Renal pelvis (tissue), 4 donors: ENCODE measurements around the gene CIROP. TPM values are rescaled to one million over a fixed set of nuclear protein-coding genes. Genes with fewer than 3 reads are reported as not detected.

ENCODE experiments used
- DNase-seq: peaks from one replicate; pipeline ENCODE4 v3.0.0-alpha.2; 2013
- polyA plus RNA-seq, 3 donors: library from polyadenylated mRNA; unstranded; fragments of 120-200 nt; gene quantifications; one replicate each; pipeline ENCODE4 v1.2.1, GENCODE V29; 2013; ENCODE audit not compliant: insufficient read length in 3 of 3

The CIROP gene
- polyA plus RNA-seq, 3 donors: 0.06 to 0.18 TPM; not detected in 1

DNA sequence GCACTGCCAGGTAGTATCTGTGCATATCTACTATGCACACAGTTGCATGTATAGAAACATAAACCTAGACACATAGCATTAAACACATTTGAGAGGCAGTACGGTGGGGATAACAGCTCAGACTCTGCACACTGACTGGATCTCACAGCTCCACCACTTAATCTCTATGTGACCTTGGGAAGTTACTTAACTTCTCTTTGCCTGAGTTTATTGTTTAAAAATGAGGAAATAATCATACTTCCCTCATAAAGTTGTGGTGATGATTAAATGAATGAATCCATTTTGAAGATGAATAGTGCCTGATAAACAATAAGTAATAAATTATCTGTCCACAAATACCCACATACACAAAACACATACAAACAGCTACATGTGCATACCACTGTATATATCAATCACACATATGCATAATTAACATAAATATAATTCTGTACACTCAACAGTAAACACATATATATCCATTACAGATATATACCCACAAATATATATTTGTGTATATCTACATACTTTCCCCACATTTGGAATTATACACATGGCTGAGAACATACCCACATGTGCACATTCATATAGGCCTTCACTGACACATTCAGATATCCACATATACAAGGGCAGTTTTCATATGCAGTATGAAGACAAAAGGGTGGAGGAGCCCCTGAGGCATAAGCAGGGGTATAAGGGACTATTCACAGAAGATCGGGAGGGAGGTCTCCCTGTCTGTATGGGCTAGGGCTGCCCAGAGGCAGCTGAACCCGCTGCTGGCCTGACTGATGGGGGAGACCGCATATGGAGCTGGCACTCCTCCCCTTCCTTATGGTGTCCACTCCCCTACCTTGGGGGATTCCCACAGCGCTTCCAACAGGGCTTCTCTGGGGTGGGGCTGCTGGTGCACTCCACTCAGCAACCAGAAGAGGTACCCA lies 53.4 kb downstream of the CIROP start:
- DNase-seq: no peak

Other genes starting within 250 kb of the CIROP start
- gene LRP10, start 233.2 kb downstream of the CIROP start, polyA plus RNA-seq: 10 to 100 TPM; 79.1 to 94.9 (median 93.9) TPM
- gene REM2, start 221.8 kb downstream of the CIROP start, polyA plus RNA-seq: 1 to 10 TPM; 1.9 to 2.1 (median 1.9) TPM
- gene RBM23, start 185.8 kb downstream of the CIROP start, polyA plus RNA-seq: 100 to 1,000 TPM; 121 to 144 (median 123) TPM
- gene PRMT5, start 175.6 kb downstream of the CIROP start, polyA plus RNA-seq: 100 to 1,000 TPM; 150 to 181 (median 161) TPM
- gene HAUS4, start 147.9 kb downstream of the CIROP start, polyA plus RNA-seq: 10 to 100 TPM; 51.9 to 64.0 (median 59.9) TPM
- gene AJUBA, start 122.4 kb downstream of the CIROP start, polyA plus RNA-seq: 100 to 1,000 TPM in 2 of 3 donors, 10 to 100 TPM in 1; 77.4 to 120 (median 103) TPM
- 10 to 100 TPM; 19.9 to 27.2 (median 22.5) TPM for gene C14orf93, start 94.8 kb downstream of the CIROP start, polyA plus RNA-seq
- gene PSMB5, start 70.1 kb downstream of the CIROP start, polyA plus RNA-seq: 100 to 1,000 TPM; 207 to 269 (median 224) TPM
- gene PSMB11, start 62.8 kb downstream of the CIROP start, polyA plus RNA-seq: under 1 TPM in 1 of 3 donors, not detected in 2; 0.04 TPM
- 10 to 100 TPM; 22.9 to 38.2 (median 23.9) TPM for gene CDH24, start 47.5 kb downstream of the CIROP start, polyA plus RNA-seq
- 100 to 1,000 TPM; 246 to 370 (median 335) TPM for gene ACIN1, start 9.9 kb downstream of the CIROP start, polyA plus RNA-seq
- gene C14orf119, start 9.5 kb downstream of the CIROP start, polyA plus RNA-seq: 10 to 100 TPM; 72.3 to 84.5 (median 79.3) TPM
- gene CEBPE, start 14.3 kb upstream of the CIROP start, polyA plus RNA-seq: under 1 TPM; 0.10 to 0.30 (median 0.15) TPM
- gene SLC7A8, start 78.7 kb upstream of the CIROP start, polyA plus RNA-seq: 100 to 1,000 TPM in 1 of 3 donors, 10 to 100 TPM in 2; 76.5 to 103 (median 88.8) TPM
- gene RNF212B, start 132.9 kb upstream of the CIROP start, polyA plus RNA-seq: 1 to 10 TPM; 1.3 to 3.4 (median 2.3) TPM
- 10 to 100 TPM; 28.5 to 32.3 (median 29.2) TPM for gene HOMEZ, start 181.1 kb upstream of the CIROP start, polyA plus RNA-seq
- gene PPP1R3E, start 197.9 kb upstream of the CIROP start, polyA plus RNA-seq: 10 to 100 TPM; 20.5 to 37.2 (median 37.2) TPM
- gene BCL2L2, start 201.8 kb upstream of the CIROP start, polyA plus RNA-seq: 10 to 100 TPM; 38.2 to 54.4 (median 47.7) TPM
- gene PABPN1, start 216.5 kb upstream of the CIROP start, polyA plus RNA-seq: 100 to 1,000 TPM; 269 to 322 (median 307) TPM
- gene SLC22A17, start 247.9 kb upstream of the CIROP start, polyA plus RNA-seq: 10 to 100 TPM; 62.9 to 78.3 (median 69.0) TPM